Stimulated activated naive CD8-positive, alpha-beta T cell treated with anti-CD3 and anti-CD28 coated beads, Interleukin-15, amount 100 ng/mL, for 72 hours (primary cell): Measurements from ENCODE around the gene MARF1.
"Not testable (repeated sequence)": the region's sequence is repeated elsewhere in the genome, so short reads cannot be mapped to it uniquely, and the experiment has no call there.

Experiments used
- ATAC-seq: fragments of 150-1000 bp; cut with Tn5 transposase; 2 replicates; pipeline ENCODE4 v1.10.0; 2021; ENCODE audit warnings: mild to moderate bottlenecking, moderate library complexity
- DNase-seq, 2 donors: peaks; one replicate each; pipeline ENCODE4 v3.0.0; 2021 to 2022
- H3K27ac Mint-ChIP-seq, 2 donors: one replicate each; pipeline ENCODE4 v1.8.0; 2022; ENCODE audit warnings: mild to moderate bottlenecking in 2 of 2, mixed read lengths in 2 of 2, moderate library complexity in 2 of 2
- H3K27me3 Mint-ChIP-seq: one replicate; pipeline ENCODE4 v1.8.0; 2022; ENCODE audit warnings: mixed read lengths
- H3K4me1 Mint-ChIP-seq: one replicate; pipeline ENCODE4 v1.8.0; 2022; ENCODE audit warnings: mild to moderate bottlenecking, mixed read lengths
- H3K4me3 Mint-ChIP-seq, 2 donors: one replicate each; pipeline ENCODE4 v1.8.0; 2022; ENCODE audit warnings: mild to moderate bottlenecking in 2 of 2, mixed read lengths in 2 of 2, moderate library complexity in 1 of 2
- H3K9me3 Mint-ChIP-seq, 2 donors: one replicate each; pipeline ENCODE4 v1.8.0; 2022; ENCODE audit warnings: mixed read lengths in 2 of 2

MARF1 gene

DNA sequence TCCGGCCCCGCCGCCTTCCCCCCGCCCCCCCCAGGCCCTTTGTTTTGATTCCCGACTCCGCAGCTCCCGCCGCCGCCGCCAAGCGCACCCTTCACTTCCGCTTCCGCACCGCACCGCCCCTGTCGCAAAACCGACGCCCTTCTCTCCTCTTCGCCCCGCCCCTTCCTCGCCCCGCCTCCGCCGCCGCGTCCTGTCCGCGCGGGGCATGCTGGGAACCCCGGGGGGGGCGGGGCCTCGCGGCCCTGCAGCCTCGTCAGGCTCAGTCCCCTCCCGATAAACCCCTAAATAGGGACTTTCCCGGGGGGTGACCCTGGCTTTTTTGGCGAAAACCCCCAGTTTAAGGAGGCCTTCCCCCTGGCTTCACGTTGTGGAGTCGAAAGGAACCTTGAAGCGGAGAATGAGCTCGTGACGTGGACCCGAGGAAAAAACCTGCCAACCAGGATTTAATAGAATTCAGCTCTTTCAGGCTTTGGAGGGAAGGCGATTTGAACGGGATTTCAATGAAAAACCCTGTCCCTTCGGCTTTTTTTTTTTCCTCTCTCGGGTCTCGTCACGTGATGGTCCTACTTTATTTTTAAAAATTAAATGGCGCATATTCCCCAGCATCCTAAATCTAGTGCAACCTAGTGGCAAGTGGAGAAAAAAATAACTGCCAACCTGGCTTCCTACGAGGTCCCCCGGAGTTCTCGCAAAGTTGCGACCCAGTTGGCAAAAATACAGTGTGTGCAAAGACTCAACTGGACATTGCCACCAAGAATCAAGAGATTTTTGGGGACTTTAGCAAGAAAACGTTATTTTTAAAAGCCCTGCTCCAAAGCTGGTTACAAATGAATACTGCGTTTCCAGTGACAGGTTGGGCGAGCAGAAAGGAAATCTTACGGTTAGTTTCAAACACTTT, at the start of gene MARF1:
TSS of gene MARF1 (minus strand) at position 107 of the 898 bp plus-strand sequence. CDS start 3,921 bp downstream, outside the sequence.
- DNase-seq: peak; percentile 99 to 100

DNA sequence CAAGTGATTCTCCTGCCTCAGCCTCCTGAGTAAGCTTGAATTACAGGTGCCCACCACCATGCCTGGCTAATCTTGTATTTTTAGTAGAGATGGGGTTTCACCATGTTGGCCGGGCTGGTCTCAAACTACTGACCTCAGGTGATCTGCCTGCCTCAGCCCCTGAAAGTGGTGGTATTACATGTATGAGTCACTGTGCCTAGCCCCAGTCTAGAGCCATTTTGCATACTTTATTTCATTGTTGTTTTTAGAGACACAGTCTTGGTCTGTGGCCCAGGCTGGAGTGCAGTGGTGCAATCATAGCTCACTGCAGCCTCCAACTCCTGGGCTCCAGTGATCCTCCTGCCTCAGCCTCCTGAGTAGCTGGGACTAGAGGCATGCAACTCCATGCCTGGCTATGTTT, 49.6 kb upstream of the MARF1 start:
- DNase-seq, H3K4me3 Mint-ChIP-seq, H3K27me3 Mint-ChIP-seq, H3K4me1 Mint-ChIP-seq, H3K9me3 Mint-ChIP-seq, ATAC-seq: not testable (repeated sequence)
- peak overlapping the region in 1 of 2 donors; percentile 86 for H3K27ac Mint-ChIP-seq

More for the DNA sequence above, at the start of gene MARF1:
- peak within 1 kb of the TSS; percentile 99 to 100 for H3K27ac Mint-ChIP-seq
- peak within 1 kb of the TSS; percentile 95 to 96 for H3K4me3 Mint-ChIP-seq
- H3K27me3 Mint-ChIP-seq: no peaks in the 10 kb centered on the region
- no peaks in the 10 kb centered on the region for H3K9me3 Mint-ChIP-seq
- ATAC-seq: peak; percentile 72
- H3K4me1 Mint-ChIP-seq: peaks cover 59% of the 10 kb centered on the region

DNA sequence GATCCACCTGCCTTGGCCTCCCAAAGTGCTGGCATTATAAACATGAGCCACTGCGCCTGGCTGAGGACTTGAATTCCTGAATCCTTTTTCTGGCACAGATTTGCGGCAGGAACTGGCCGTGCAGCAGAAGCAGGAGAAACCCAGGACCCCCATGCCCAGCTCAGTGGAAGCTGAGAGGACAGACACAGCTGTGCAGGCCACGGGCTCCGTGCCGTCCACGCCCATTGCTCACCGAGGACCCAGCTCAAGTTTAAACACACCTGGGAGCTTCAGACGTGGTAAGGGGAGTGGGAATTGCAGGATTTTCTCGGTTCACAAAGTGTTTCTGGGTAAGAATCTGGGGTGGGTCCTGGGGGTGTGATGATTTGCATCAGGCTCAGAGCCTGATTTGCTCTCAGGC, 48.1 kb upstream of the MARF1 start:
- Mint-ChIP-seq H3K27me3 (no peaks in the 10 kb centered on the region), H3K4me1 (no peaks in the 10 kb centered on the region), H3K27ac (peak overlapping the region in 1 of 2 donors; percentile 86), H3K4me3 (no peak overlapping the region), H3K9me3 (no peaks in the 10 kb centered on the region)
- ATAC-seq (no peak), DNase-seq (no peak)

DNA sequence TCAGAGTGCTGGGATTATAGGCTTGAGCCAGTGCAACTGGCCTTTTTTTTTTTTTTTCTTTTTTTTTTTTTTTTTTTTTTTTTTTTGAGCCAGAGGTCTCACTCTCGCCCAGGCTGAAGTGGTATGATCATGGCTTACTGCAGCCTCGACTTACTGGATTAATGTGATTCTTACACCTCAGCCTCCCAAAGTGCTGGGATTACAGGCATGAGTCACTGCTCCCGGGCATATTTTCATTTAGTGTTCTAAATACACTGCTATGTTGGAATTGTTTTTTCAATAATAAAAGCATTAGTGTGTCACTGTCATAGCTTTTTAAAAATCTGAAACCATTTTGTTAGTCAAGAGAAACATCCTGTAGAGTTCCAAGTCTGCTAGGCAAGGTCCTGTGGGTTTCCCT, 47.3 kb upstream of the MARF1 start:
- ATAC-seq: no peak
- H3K9me3 Mint-ChIP-seq: no peaks in the 10 kb centered on the region
- no peaks in the 10 kb centered on the region for H3K4me1 Mint-ChIP-seq
- no peak for DNase-seq
- H3K27me3 Mint-ChIP-seq: no peaks in the 10 kb centered on the region
- H3K27ac Mint-ChIP-seq: no peak overlapping the region
- no peak overlapping the region for H3K4me3 Mint-ChIP-seq

DNA sequence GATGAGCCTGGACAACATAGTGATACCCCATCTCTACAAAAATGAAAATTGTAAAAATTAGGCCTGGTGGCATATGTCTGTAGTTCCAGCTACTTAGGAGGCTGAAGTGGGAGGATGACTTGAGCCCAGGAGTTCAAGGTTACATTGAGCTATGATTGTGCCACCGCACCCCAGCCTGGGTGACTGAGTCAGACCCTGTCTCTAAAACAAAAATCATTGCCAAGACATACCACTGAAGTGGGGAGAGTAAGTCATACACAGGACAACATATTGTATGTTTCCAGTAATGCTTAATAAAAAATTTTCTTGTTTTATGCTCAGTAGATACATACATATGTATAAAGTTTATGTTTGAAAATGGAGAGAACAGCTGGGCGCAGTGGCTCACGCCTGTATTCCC, 46.3 kb upstream of the MARF1 start:
- no peaks in the 10 kb centered on the region for H3K27me3 Mint-ChIP-seq
- H3K4me1 Mint-ChIP-seq: no peaks in the 10 kb centered on the region
- no peaks in the 10 kb centered on the region for H3K9me3 Mint-ChIP-seq
- DNase-seq: no peak
- no peak overlapping the region for H3K4me3 Mint-ChIP-seq
- no peak for ATAC-seq
- H3K27ac Mint-ChIP-seq: no peak overlapping the region

- DNase-seq (no peak), ATAC-seq (no peak)
- Mint-ChIP-seq H3K4me1 (peaks cover 3% of the 10 kb centered on the region), H3K4me3 (no peak overlapping the region), H3K27me3 (no peaks in the 10 kb centered on the region), H3K9me3 (no peaks in the 10 kb centered on the region), H3K27ac (peak overlapping the region in 1 of 2 donors; percentile 91)
These were observed 43.3 kb upstream of the MARF1 start for GRCh38 chr16:15686287-15686686.

GRCh38 chr16:15682105-15682570, 39.2 kb upstream of the MARF1 start:
- Mint-ChIP-seq H3K27me3 (no peaks in the 10 kb centered on the region), H3K27ac (no peak overlapping the region), H3K4me1 (peaks cover 6% of the 10 kb centered on the region), H3K4me3 (no peak overlapping the region), H3K9me3 (no peaks in the 10 kb centered on the region)
- ATAC-seq (peak; percentile 87), DNase-seq (peak; percentile 21 to 38)

DNA sequence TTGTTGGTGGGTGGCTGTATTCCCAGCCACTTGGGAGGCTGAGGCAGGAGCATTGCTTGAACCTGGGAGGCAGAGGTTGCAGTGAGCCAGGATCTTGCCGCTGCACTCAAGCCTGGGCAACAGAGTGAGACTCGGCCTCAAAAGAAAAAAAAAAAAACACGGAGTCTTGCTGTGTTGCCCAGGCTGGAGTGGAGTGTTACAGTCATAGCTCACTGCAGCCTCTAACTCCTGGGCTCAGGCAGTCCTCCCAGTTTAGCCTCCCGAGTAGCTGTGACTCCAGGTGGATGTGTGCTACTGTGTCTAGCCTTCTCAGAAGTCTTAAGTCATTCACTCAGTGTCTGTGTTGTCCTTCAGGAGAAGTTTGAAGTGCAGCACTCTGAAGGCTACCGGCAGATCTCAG, 34.5 kb upstream of the MARF1 start:
- no peak for ATAC-seq
- no peaks in the 10 kb centered on the region for H3K9me3 Mint-ChIP-seq
- no peak overlapping the region for H3K27ac Mint-ChIP-seq

GRCh38 chr16:15676506-15676905, 33.6 kb upstream of the MARF1 start:
- ATAC-seq: no peak
- Mint-ChIP-seq H3K4me1 (peaks cover 34% of the 10 kb centered on the region), H3K9me3 (no peaks in the 10 kb centered on the region), H3K27ac (no peak overlapping the region), H3K4me3 (no peak overlapping the region), H3K27me3 (no peaks in the 10 kb centered on the region)
- no peak for DNase-seq

More for the DNA sequence above, 34.5 kb upstream of the MARF1 start:
- H3K4me1 Mint-ChIP-seq: peaks cover 26% of the 10 kb centered on the region
- H3K4me3 Mint-ChIP-seq: no peak overlapping the region
- DNase-seq: no peak
- H3K27me3 Mint-ChIP-seq: no peaks in the 10 kb centered on the region

DNA sequence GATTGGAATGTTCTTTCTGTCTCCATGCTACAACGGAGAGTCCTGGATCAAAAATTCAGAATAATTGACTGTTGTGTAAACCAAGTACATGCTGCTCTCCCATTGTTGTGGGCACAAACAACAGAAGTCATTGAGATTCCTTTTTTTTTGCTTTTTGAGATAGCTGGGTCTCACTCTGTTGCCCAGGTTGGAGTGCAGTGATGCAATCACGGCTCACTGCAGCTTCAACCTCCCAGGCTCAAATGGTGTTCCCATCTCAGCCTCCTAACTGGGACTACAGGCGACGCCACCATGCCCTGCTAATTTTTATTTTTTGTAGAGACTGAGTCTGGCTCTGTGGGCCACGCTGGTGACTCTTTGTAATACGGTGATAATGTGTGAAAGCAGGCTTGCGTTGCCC, 31.6 kb upstream of the MARF1 start:
- Mint-ChIP-seq H3K4me3 (no peak overlapping the region), H3K27me3 (no peaks in the 10 kb centered on the region), H3K4me1 (peaks cover 48% of the 10 kb centered on the region), H3K9me3 (no peaks in the 10 kb centered on the region), H3K27ac (peak overlapping the region; percentile 8 to 68)
- DNase-seq (no peak), ATAC-seq (no peak)

DNA sequence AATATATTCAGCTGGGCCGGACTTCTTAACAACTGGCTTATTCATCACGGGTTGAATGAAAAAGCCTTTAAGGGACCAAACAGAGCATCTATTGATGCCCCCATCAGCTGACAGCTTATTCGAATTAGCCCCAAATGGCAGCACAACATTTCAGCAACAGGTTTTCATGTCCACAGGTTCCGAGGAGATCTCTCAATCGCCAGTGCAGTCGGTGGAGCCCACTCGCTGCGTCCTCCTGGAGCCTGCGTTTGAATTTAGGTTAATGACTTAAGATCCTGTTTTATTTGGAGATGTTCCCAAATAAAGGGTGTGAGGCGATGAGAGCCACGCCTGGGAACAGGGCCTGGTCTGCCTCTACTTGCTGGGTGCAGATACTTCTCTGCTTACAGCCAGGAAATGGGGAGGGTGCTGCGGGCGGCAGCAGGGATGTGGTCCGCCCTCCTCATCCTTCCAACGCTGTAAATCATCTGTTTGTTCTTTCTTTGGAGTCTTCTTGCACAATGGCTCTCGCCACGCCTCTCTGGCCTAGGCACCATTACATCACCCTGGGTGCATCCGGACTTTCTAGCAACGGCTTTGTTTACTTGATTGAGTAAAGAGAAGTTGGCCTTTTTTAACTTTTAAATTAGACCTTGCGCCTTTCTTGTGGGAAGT, 29.7 kb upstream of the MARF1 start:
- Mint-ChIP-seq H3K4me3 (peak overlapping the region; percentile 70 to 74), H3K4me1 (peaks cover 48% of the 10 kb centered on the region), H3K27ac (peak overlapping the region; percentile 99), H3K9me3 (no peaks in the 10 kb centered on the region), H3K27me3 (no peaks in the 10 kb centered on the region)
- peak; percentile 20 to 75 for DNase-seq
- ATAC-seq: peak; percentile 97

GRCh38 chr16:15672127-15672513, 29.2 kb upstream of the MARF1 start:
- peak overlapping the region; percentile 70 to 74 for H3K4me3 Mint-ChIP-seq
- not testable (repeated sequence) for H3K9me3 Mint-ChIP-seq, H3K27me3 Mint-ChIP-seq, DNase-seq
- H3K27ac Mint-ChIP-seq: peak overlapping the region; percentile 99
- H3K4me1 Mint-ChIP-seq: peaks cover 48% of the 10 kb centered on the region
- peak; percentile 6 for ATAC-seq

DNA sequence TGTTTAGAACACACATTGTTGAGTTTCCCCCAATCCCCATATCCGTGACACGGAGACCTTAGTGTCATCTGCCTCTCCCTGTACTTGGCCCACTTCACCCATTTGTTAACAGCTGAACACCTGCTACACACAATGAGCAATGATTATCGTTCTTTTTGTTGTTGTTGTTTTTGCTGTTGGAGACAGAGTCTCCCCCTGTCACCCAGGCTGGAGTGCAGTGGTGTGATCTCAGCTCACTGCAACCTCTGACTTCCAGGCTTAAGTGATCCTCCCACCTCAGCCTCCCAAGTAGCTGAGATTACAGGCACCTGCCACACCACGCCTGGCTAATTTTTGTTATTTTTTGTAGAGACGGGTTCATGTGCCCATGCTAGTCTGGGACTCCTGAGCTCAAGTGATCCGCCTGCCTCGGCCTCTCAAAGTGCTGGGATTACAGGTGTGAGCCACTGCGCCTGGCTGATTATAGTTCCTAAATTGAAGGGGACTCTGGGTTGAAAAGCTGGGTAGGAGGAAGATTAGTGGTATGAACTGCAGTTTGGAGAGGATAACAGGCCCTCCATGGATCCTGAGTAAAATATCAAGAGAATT, 28.7 kb upstream of the MARF1 start:
- no peak for ATAC-seq
- Mint-ChIP-seq H3K4me1 (peaks cover 48% of the 10 kb centered on the region), H3K4me3 (peak overlapping the region; percentile 70 to 74), H3K9me3 (no peaks in the 10 kb centered on the region), H3K27me3 (no peaks in the 10 kb centered on the region), H3K27ac (peak overlapping the region; percentile 99)
- DNase-seq: no peak

GRCh38 chr16:15667091-15667742, 24.3 kb upstream of the MARF1 start:
- Mint-ChIP-seq H3K27ac (peak overlapping the region in 1 of 2 donors; percentile 54), H3K9me3 (no peaks in the 10 kb centered on the region), H3K4me3 (no peak overlapping the region), H3K27me3 (no peaks in the 10 kb centered on the region), H3K4me1 (peaks cover 37% of the 10 kb centered on the region)
- no peak for DNase-seq
- no peak for ATAC-seq

DNA sequence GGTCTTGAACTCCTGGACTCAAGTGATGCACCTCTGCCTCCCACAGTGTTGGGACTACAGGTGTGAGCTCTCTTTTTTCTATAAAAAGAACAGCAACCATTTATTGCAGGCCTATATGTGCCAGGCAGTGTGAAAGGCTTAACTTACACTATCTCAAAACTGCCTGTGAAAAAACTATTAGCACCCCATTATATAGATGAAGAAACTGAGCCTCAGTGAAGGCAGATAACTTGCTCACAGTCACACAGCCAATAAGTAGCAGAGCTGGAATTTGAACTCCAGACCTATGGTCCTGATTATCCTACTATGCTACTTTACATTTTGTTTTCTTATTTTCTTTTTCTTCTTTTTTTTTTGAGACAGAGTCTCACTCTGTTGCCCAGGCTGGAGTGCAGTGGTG, 22.2 kb upstream of the MARF1 start:
- Mint-ChIP-seq H3K4me3 (no peak overlapping the region), H3K27me3 (no peaks in the 10 kb centered on the region), H3K27ac (no peak overlapping the region), H3K9me3 (no peaks in the 10 kb centered on the region), H3K4me1 (peaks cover 35% of the 10 kb centered on the region)
- no peak for ATAC-seq
- DNase-seq: no peak
